ENCODE results near the gene PROK1. TPM values are rescaled to one million over a fixed set of nuclear protein-coding genes. Genes with fewer than 3 reads are reported as not detected.

The PROK1 gene
- total RNA-seq, 2 donors from 2014 or later: not detected

GRCh38 chr1:110480356-110481096 lies 29.6 kb downstream of the PROK1 start:
- Histone ChIP-seq H3K27ac (no peak overlapping the region), H3K36me3 (no peaks in the 10 kb centered on the region), H3K9me3 (no peaks in the 10 kb centered on the region), H3K4me1 (no peaks in the 10 kb centered on the region), H3K4me3 (no peak overlapping the region), H3K27me3 (no peaks in the 10 kb centered on the region), H3K9ac (ENCODE audit: low read depth in 2 of 2, low read length in 2 of 2) (no peak overlapping the region)
- no peak for TF ChIP-seq CTCF (IDR thresholded peaks at IDR 0.05)
- intact Hi-C loops (cut with DNase I): no loop called here
- DNase-seq: no peak

GRCh38 chr1:110481968-110482623 lies 31.1 kb downstream of the PROK1 start:
- intact Hi-C loops (cut with DNase I): no loop called here
- Histone ChIP-seq H3K4me1 (no peaks in the 10 kb centered on the region), H3K27ac (no peak overlapping the region), H3K9ac (ENCODE audit: low read depth in 2 of 2, low read length in 2 of 2) (no peak overlapping the region), H3K27me3 (no peaks in the 10 kb centered on the region), H3K9me3 (no peaks in the 10 kb centered on the region), H3K4me3 (no peak overlapping the region), H3K36me3 (no peaks in the 10 kb centered on the region)
- DNase-seq: no peak
- TF ChIP-seq CTCF (IDR thresholded peaks at IDR 0.05): no peak

- Histone ChIP-seq H3K36me3 (no peaks in the 10 kb centered on the region), H3K4me3 (no peak overlapping the region), H3K9me3 (no peaks in the 10 kb centered on the region), H3K27me3 (no peaks in the 10 kb centered on the region), H3K27ac (no peak overlapping the region), H3K9ac (ENCODE audit: low read depth in 2 of 2, low read length in 2 of 2) (no peak overlapping the region), H3K4me1 (no peaks in the 10 kb centered on the region)
- DNase-seq: no peak
- intact Hi-C loops (cut with DNase I): no loop called here
- TF ChIP-seq CTCF (IDR thresholded peaks at IDR 0.05): no peak
These were observed 31.8 kb downstream of the PROK1 start for GRCh38 chr1:110482662-110483307.

GRCh38 chr1:110483308-110483685 lies 32.3 kb downstream of the PROK1 start:
- intact Hi-C loops (cut with DNase I): no loop called here
- Histone ChIP-seq H3K27ac (no peak overlapping the region), H3K36me3 (no peaks in the 10 kb centered on the region), H3K27me3 (no peaks in the 10 kb centered on the region), H3K4me3 (no peak overlapping the region), H3K9ac (ENCODE audit: low read depth in 2 of 2, low read length in 2 of 2) (no peak overlapping the region), H3K4me1 (no peaks in the 10 kb centered on the region), H3K9me3 (no peaks in the 10 kb centered on the region)
- no peak for TF ChIP-seq CTCF (IDR thresholded peaks at IDR 0.05)
- DNase-seq: no peak

GRCh38 chr1:110484801-110485200 lies 33.9 kb downstream of the PROK1 start:
- Histone ChIP-seq H3K36me3 (no peaks in the 10 kb centered on the region), H3K4me3 (no peak overlapping the region), H3K27ac (no peak overlapping the region), H3K27me3 (no peaks in the 10 kb centered on the region), H3K9ac (ENCODE audit: low read depth in 2 of 2, low read length in 2 of 2) (no peak overlapping the region), H3K9me3 (no peaks in the 10 kb centered on the region), H3K4me1 (no peaks in the 10 kb centered on the region)
- DNase-seq: no peak
- intact Hi-C loops (cut with DNase I): no loop called here
- TF ChIP-seq CTCF (IDR thresholded peaks at IDR 0.05): no peak

All from colonic mucosa (tissue), 4 donors.